IPS DF 6.9 (cell line): ENCODE data around the gene SYNPO.

ENCODE experiments used
- DNase-seq: peaks from one replicate; pipeline ENCODE4 v3.0.0-alpha.2; 2013; ENCODE audit warnings: low read depth, low spot score
- H3K27ac ChIP-seq: one replicate; pipeline ENCODE4 v1.5.1; 2013; ENCODE audit warnings: low read length, control low read depth
- H3K27me3 ChIP-seq: 2 replicates; pipeline ENCODE4 v1.6.1; 2013; ENCODE audit warnings: mild to moderate bottlenecking, low read length; ENCODE audit not compliant: control insufficient read depth, insufficient read depth
- H3K36me3 ChIP-seq: 2 replicates; pipeline ENCODE4 v1.6.1; 2013; ENCODE audit warnings: low read length; ENCODE audit not compliant: control insufficient read depth, insufficient read depth
- H3K4me1 ChIP-seq: 2 replicates; pipeline ENCODE4 v1.6.1; 2013; ENCODE audit warnings: low read length; ENCODE audit not compliant: control insufficient read depth, insufficient read depth
- H3K4me3 ChIP-seq: 2 replicates; pipeline ENCODE4 v1.5.1; 2013; ENCODE audit warnings: mild to moderate bottlenecking, low read length
- H3K9me3 ChIP-seq: 2 replicates; pipeline ENCODE4 v1.6.1; 2013; ENCODE audit warnings: low read length, inconsistent platforms; ENCODE audit not compliant: control insufficient read depth, insufficient read depth
- WGBS: extraction: QIAGEN DNeasy Blood & Tissue Kit; methylation state at CpG from one replicate; pipeline ENCODE4 v1.1.7; 2013; ENCODE audit warnings: mixed read lengths, missing lambda C conversion rate; ENCODE audit not compliant: insufficient read length, insufficient coverage; 5-methylcytosine and 5-hydroxymethylcytosine counted together

Gene SYNPO

GRCh38 chr5:150659360-150660107, 19.1 kb downstream of the SYNPO start:
- Histone ChIP-seq H3K4me3 (no peak overlapping the region), H3K27ac (no peak overlapping the region), H3K9me3 (no peaks in the 10 kb centered on the region), H3K4me1 (peaks cover 5% of the 10 kb centered on the region), H3K27me3 (no peaks in the 10 kb centered on the region), H3K36me3 (no peaks in the 10 kb centered on the region)
- no peak for DNase-seq
- no CpG with 5 or more reads among the region's 11 CpGs for WGBS

- no peak overlapping the region for H3K4me3 ChIP-seq
- no peaks in the 10 kb centered on the region for H3K9me3 ChIP-seq
- H3K36me3 ChIP-seq: no peaks in the 10 kb centered on the region
- no peak overlapping the region for H3K27ac ChIP-seq
- no peaks in the 10 kb centered on the region for H3K27me3 ChIP-seq
- no peak for DNase-seq
- H3K4me1 ChIP-seq: peaks cover 5% of the 10 kb centered on the region
- no CpG with 5 or more reads among the region's 4 CpGs for WGBS
Measured at GRCh38 chr5:150660108-150660831, 19.8 kb downstream of the SYNPO start.

GRCh38 chr5:150661086-150661485, 20.6 kb downstream of the SYNPO start, which contains the start of gene MYOZ3:
Gene MYOZ3, plus strand, starts transcription at chr5:150661251. Its CDS starts 1,691 bp downstream, at chr5:150662942.
- peaks cover 5% of the 10 kb centered on the region for H3K4me1 ChIP-seq
- no peak within 1 kb of the TSS for H3K4me3 ChIP-seq
- H3K36me3 ChIP-seq: no peaks in the 10 kb centered on the region
- no peak within 1 kb of the TSS for H3K27ac ChIP-seq
- DNase-seq: no peak
- no peaks in the 10 kb centered on the region for H3K9me3 ChIP-seq
- H3K27me3 ChIP-seq: no peaks in the 10 kb centered on the region
- no CpG with 5 or more reads among the region's 7 CpGs for WGBS

GRCh38 chr5:150661821-150662596, 21.5 kb downstream of the SYNPO start:
- Histone ChIP-seq H3K4me1 (peaks cover 5% of the 10 kb centered on the region), H3K27me3 (no peaks in the 10 kb centered on the region), H3K36me3 (no peaks in the 10 kb centered on the region), H3K27ac (no peak overlapping the region), H3K9me3 (no peaks in the 10 kb centered on the region), H3K4me3 (no peak overlapping the region)
- WGBS: no CpG with 5 or more reads among the region's 10 CpGs
- DNase-seq: no peak

GRCh38 chr5:150662731-150663516, 22.5 kb downstream of the SYNPO start:
- Histone ChIP-seq H3K36me3 (no peaks in the 10 kb centered on the region), H3K27me3 (no peaks in the 10 kb centered on the region), H3K27ac (no peak overlapping the region), H3K9me3 (no peaks in the 10 kb centered on the region), H3K4me1 (peaks cover 4% of the 10 kb centered on the region), H3K4me3 (no peak overlapping the region)
- WGBS: no CpG with 5 or more reads among the region's 4 CpGs
- no peak for DNase-seq

GRCh38 chr5:150663936-150664335, 23.5 kb downstream of the SYNPO start:
- WGBS: no CpG with 5 or more reads among the region's 3 CpGs
- Histone ChIP-seq H3K4me3 (no peak overlapping the region), H3K36me3 (no peaks in the 10 kb centered on the region), H3K4me1 (peaks cover 4% of the 10 kb centered on the region), H3K27ac (no peak overlapping the region), H3K9me3 (no peaks in the 10 kb centered on the region), H3K27me3 (no peaks in the 10 kb centered on the region)
- DNase-seq: no peak

- H3K9me3 ChIP-seq: no peaks in the 10 kb centered on the region
- no CpG with 5 or more reads among the region's 12 CpGs for WGBS
Measured at GRCh38 chr5:150665044-150665443, 24.6 kb downstream of the SYNPO start.

GRCh38 chr5:150670275-150670947, 30.0 kb downstream of the SYNPO start:
- Histone ChIP-seq H3K27me3 (no peaks in the 10 kb centered on the region), H3K36me3 (no peaks in the 10 kb centered on the region), H3K4me1 (peaks cover 8% of the 10 kb centered on the region), H3K9me3 (no peaks in the 10 kb centered on the region), H3K27ac (no peak overlapping the region), H3K4me3 (no peak overlapping the region)
- WGBS: no CpG with 5 or more reads among the region's 14 CpGs
- DNase-seq: no peak

More at GRCh38 chr5:150665044-150665443, 24.6 kb downstream of the SYNPO start:
- H3K27me3 ChIP-seq: no peaks in the 10 kb centered on the region
- no peak overlapping the region for H3K4me3 ChIP-seq
- H3K36me3 ChIP-seq: no peaks in the 10 kb centered on the region
- DNase-seq: no peak
- H3K4me1 ChIP-seq: peaks cover 4% of the 10 kb centered on the region
- no peak overlapping the region for H3K27ac ChIP-seq

- no peak for DNase-seq
- H3K9me3 ChIP-seq: no peaks in the 10 kb centered on the region
- no peak overlapping the region for H3K27ac ChIP-seq
- H3K4me3 ChIP-seq: peak overlapping the region; percentile 62; the same call in 1 of the 2 replicates
- H3K36me3 ChIP-seq: no peaks in the 10 kb centered on the region
- peaks cover 8% of the 10 kb centered on the region for H3K4me1 ChIP-seq
- no peaks in the 10 kb centered on the region for H3K27me3 ChIP-seq
- no CpG with 5 or more reads among the region's 2 CpGs for WGBS
Measured at GRCh38 chr5:150670948-150671310, 30.5 kb downstream of the SYNPO start.
